ENCODE results near the gene MED13L.

The MED13L gene

DNA sequence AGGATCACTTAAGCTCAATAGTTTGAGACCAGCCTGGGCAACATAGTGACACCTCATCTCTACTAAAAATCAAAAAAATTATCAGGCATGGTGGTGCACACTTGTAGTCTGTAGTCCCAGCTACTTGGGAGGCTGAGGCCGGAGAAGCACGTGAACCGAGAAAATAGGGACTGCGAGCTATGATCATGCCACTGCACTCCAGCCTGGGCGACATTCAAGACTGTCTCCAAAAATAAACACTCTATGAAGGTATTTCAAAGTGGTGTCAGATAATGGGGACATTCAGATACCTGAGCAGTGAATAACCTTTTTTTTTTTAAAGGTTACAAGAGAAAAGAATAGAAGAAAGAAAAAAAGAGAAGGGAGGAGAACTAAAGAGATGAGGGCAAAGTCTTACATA, 98.1 kb downstream of the MED13L start:
- no peak for DNase-seq

DNA sequence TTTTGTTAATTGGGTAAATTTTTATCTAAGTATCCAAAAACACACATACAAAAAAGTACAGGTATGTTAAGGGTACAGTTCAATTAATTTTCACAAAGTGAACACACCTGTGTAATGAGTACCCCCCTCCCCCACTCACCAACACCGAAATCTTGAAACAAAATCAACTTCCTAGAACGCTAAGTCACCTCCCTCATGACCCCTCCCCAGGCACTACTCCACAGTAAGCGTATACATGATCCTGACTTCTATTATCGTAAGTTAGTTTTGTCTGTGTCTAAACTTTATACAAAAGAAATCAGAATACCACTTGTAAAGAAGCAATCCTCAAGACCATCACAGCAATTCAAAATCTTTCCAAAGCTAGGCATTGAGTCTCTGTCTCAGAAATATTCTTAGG, 100.5 kb downstream of the MED13L start:
- DNase-seq, result no peak

DNA sequence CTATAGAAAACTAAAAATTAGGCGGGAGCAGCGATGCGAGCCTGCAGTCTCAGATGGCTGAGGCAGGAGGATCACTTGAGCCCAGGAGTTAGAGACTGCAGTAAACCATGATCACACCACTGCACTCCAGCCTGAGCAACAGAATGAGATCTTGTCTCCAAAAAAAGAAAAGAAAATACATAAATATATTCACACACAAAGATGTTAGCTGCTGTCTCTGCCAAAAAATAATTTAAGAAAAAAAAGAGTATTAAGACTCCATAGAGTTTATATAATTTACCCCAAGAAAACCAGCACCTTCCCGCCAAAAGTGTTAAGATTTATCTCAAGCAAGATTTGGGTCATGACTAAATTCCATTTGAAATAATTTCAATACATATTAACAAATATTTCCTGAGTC, 102.6 kb downstream of the MED13L start:
- DNase-seq, result no peak

DNA sequence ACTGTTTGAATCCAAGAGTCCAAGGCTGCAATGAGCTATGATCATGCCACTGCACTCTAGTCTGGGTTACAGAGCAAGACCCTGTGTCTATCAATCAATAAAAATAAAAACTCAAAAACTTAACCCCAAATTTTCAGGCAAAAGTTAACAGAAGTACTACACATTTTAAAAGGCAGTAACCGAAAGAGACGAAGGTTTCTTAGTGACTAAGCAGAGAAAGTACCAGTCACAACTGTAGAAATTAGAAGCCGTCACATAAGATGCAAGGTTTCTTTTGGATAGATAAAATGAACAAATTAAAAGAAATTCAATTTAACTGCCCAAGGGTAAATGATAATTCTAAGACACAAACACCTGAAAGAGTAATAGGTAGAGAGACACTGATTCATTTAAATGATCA, 103.5 kb downstream of the MED13L start:
- DNase-seq, result no peak

DNA sequence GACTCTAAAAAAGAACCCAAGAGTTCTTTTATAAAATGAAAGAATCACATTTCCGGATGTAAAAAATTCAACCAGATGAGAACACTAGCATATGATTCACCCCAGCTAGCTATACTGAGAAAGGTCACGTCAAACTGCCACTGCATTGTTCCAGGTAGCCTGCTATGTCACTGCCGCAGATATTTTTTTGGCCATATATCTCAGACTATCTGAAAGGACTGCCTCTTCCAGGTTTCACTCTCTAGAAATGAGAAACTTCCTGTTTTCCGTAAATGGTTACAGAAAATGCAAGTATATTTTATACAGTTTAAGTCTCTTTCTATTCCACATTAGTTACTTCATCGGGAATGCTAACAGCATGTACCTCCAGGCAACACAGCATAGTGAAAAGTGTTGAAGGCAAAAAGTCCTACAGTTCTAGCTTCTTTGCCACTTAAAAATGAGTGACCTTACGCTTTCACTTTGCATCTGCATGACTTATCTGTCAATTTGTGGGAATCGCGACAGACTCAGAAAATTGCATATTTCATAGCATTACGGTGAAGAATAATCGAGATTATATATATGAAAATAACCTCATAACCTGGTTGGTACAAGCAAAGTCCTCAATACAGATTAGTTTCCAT, 105.2 kb downstream of the MED13L start:
- DNase-seq, result peak; percentile 64

DNA sequence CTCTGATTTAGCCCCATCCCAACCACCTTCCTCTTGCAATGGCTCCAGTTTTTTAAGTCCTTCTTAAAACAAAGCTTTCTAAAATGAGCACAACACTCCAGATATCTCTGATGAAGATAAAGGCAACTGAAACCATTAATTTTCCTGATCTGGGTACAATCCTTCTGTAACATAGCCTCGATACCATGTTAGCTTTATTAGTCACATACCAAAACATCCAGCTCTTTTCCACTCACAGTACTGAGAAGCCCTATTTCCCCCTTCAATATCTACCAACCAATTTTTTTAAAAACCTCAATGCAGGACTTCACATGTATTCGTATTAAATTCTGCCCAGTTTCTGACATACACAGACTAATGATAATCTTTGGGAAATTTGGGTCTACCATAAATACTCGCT, 105.9 kb downstream of the MED13L start:
- DNase-seq, result no peak

DNA sequence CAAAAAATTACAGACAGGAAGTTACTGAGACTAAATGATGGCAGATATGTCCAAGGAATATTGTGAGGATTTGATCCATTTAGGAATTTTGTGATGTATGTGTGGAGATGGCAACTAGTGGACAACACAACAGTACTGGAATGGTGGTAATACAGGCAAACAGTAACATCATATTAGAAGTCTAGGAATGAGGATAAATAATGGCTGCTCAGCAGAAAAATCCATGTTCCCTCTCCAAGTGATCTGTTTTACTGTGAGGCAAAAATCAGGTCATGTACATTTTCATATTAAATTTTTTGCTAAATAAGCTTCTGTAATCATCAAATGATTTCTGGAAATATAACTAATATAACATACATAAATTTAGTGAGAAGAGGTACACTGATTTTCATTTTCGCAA, 108.4 kb downstream of the MED13L start:
- no peak for DNase-seq

DNA sequence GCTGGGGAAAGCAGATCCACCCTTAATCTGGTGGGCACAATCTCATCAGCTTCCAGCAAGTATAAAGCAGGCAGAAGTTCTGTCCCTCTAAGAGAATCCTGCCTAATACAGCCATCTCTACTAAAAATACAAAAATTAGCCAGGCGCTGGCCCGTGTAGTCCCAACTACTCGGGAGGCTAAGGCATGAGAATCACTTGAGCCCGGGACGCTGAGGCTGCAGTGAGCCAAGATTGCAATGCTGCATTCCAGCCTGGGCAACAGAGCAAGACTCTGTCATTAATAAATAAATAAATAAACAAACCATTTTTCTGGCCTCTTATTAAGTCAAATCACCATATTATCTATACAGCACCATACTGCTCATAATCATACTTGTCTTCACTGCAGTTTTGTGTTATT, 111.2 kb downstream of the MED13L start:
- no peak for DNase-seq

DNA sequence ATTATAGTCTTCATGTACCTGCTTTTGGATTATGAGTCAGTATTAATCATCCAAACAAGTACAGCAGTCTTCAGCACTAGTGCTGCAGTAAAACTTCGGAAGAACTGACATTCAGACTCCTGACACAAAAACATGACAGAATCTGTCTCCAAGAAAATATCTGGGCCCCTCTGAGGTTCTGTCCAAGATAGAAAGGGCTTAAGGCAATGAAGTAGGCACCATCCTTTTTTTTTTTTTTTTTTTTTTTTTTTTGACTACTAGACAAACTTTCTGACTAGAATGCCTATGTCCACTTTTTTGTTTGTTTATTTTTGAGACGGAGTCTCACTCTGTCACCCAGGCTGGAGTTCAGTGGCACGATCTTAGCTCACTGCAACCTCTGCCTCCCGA, 112.5 kb downstream of the MED13L start:
- DNase-seq, result peak; percentile 13

DNA sequence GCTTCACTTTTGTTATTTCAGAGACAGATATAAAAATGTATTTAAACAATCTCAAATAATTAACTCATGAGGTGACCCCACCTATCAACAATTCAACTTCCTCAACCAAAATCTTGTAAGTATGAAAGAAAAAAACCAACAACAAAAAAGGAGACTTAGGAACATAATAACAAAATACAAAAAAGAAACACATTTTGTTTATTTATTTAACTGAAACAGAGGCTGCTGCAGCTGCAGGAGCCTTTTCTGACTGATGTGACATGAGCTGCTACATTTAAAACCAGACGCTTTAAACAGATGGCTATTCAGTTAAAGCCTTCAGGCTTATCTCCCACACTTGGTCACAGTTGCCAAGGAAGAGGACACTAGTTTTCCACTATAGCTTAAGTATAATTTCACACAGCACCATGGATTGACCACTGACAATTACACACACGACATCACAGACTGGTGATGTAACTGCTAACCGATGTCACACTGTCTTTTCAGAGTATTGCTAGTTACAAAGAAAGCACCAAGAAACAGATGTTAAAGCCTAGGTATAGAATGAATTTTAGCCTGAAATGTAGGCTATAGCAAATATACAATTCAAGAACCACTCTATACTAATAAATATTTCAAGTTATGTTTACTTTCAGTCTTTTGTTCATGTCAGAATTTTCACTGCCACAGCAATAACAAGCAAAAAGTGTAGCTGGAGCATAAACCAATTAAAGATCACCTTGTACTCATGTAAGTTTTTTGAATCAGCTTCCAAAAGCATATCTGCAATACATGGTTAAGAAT, 113.0 kb downstream of the MED13L start:
- DNase-seq, result peak; percentile 56

DNA sequence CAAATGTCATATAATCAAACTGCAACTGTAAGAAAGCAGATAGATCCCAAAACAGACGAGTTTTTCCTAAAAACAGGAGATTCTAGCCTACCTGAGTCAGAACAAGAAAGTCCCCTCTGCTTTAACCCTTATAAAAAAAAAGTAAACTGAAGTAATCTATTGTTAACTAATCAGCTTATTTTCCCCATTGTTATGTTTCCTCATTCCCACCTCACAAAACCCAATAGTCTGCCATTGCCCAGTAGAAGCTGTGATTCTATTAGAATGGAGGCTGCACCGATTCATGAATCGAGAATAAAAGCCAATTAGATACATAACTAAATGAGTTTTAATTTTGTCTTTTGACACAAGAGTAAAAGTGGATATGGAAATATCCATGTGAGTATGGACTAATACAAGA, 115.4 kb downstream of the MED13L start:
- no peak for DNase-seq

DNA sequence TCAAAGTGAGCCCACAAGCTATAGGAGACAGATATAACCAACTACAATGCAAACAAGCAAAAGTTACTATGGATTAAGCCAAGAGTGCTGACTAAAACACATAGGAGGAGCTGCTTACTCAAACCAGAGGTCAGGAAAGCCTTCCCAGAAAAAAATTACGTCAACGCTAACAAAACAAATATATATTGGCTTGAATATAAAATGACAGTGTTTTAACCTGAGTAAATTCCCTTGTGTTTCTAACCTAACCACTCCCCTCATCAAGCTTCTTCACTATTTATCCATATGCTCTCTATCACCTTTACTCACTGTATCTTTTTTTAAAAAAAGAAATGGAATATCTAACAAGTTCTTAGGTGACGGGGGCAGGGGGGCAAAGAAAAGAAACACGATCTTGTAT, 115.9 kb downstream of the MED13L start:
- DNase-seq, result no peak

DNA sequence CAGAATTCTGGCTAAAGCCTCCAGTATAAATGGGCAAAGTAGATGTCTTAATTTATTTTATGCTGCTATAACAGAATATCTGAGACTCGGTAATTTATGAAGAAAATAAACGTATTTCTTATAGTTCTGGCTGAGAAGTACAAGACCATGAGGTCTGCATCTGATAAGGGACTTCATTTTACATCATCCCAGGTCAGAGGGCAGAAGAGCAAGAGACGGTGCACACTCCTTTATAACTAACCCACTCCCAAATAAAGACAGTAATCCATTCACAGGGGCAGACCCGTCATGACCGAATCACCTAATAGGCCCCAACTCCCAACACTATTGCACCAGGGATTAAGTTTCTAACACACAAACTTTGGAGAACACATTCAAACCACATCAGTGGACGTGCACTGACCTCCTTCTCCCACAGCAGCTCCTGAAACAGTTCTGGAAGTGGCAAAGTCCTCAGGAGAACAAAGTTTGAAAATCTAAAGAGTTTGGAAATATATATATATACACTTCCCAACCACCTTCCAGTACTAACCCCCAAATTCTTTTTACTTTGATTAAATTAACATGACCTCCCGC, 116.5 kb downstream of the MED13L start:
- no peak for DNase-seq

DNA sequence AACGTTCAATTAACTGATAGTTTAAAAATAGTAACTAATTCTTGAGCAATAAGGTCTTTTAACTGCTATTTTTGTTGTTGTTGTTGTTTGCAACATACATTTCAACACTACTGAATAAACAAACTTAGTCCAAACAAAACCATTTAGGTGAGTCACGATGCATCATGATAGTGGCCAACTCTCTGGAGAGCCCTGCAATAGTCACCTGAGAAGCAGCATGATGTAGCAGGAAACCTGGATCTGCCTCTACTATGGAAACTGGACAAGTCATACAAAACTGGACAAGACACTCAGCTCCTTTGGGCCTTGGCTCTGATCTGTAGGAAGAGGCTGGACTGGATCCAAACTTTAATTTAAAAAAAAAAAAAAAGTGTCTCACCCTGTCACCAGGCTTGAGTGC, 117.3 kb downstream of the MED13L start:
- DNase-seq, result peak; percentile 29

DNA sequence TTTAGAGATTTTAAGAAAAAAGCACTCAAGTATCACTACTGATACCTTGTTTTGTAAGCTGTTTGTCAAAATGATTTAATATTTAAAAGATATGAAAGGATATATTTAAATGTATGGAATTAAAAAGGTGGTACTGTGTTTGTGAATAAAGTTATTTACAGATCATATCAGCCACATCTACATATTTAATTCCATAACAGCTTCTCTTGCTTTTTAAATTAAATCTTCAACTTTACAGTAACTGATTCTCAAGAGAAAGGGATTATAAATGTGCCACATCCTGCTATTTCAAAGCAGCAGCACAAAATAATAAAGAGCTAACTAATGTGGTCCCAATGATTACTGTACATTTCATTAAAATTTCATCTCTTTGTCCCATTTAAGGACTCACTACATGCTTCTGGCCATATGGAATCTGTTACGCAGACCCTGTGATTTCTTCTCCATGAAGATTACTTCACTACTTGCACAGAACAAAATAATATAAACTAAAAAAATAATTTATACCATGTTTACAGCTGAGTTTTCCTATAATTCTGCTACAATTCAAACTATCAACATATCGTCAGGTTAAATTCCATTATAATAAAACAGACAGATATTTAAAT, 117.8 kb downstream of the MED13L start:
- DNase-seq, result no peak

DNA sequence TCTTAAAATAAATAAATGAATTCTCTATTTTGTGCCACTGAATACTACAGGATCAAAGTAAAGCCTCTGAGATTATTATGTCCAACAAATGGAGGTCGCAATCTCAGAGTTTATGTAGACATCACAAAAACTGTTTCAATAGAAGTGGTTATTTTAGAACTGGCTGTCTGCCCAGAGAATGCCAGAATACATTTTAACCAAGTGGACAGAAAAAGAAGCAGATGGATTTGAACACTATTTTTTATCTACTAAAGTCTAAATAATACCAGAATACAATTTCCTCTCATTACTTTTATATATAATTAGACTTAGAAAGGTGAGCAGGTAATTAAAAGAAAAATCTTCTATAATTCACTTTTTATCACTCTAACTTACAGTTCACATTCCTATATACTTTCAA, 118.3 kb downstream of the MED13L start:
- no peak for DNase-seq

DNA sequence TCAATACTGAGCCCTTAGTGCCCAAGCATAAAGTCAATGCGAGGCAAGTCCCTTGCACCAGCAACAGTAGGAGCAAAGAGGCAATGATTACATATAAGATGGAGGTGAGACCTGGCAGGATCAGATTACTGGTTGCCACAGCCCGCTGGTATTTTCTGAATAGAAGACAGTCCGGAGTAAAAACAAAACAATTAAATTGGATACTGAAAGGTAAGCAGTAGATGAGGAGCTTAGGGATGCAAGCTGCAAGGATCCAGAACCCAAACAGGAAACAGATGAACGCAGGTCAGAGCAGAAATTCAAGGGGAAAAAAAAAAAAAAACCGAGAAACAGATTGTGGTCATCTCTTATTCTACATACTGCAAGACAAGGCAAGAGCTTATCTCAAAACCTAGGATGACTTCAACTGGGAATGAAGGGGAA, 119.6 kb downstream of the MED13L start:
- no peak for DNase-seq

DNA sequence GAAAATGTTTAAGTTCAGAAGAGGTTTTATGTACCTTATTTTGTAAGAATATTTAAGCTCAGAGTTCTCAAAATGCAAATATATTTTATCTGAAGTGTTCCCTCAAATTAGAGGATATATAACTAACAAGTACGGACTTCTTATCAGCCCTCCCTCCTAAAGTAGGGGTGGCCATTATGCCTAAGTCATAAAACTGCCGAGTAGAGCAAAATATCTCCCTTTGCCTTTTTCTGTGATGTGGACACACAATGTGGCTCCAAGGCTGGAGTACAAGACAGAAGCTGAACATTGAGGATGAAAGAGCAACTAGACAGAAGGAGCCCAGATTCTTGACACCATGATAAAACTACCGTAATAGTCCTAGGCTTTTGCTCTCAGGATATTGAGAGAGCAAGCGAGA, 120.9 kb downstream of the MED13L start:
- no peak for DNase-seq

DNA sequence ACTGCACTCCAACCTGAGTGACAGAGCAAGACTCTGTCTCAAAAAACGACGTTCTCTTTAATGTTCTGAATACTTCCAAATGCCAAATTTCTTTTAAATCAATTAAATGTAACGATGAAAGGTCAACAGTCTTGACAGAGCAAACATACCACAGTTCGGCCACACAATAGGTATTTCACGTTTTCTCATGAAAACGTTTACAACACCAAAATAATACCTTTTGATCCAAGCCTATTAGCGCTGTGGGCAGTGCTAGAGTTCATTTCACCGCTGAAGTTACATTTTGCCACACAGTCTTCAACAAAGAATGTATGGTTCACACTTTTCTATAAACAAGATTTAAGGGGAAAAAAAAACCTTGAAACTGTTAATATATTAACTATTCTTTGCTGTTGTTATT, 122.1 kb downstream of the MED13L start:
- no peak for DNase-seq

DNA sequence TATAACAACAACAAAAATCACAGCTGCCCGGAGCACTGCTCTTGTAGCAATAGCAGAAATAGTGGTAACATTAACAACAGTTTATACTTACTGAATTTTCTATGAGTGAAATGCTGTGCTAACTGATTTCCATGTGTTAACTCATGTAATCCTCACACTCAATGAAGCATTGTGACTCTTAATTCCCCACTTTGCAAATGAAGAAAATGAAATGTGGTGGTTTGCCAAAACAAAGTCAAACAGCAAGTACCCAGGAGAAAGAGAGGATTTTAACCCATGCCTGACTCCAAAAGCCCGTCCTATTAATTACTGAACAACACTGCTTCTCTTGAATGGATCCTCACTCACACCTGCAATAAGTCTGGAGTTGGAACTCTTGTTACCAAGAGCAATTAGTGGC, 123.5 kb downstream of the MED13L start:
- no peak for DNase-seq

DNA sequence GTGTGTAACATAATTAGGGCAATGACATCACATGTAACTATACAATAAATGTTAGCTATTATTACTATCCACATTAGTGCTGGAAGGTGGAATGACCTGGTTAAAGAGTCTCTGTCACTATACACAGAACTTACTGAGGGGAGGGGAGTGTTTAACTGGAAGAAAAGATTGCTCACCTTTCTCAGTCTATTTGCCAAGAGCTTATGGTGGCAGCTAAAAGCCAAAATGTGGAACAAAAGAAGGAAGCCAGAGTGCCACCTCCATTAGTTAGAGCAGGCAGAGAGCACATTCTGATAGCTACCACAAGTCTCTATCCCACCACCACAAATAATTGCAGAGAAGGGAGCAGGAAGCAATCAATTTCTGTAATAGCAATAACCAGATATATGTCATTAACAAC, 124.4 kb downstream of the MED13L start:
- no peak for DNase-seq

DNA sequence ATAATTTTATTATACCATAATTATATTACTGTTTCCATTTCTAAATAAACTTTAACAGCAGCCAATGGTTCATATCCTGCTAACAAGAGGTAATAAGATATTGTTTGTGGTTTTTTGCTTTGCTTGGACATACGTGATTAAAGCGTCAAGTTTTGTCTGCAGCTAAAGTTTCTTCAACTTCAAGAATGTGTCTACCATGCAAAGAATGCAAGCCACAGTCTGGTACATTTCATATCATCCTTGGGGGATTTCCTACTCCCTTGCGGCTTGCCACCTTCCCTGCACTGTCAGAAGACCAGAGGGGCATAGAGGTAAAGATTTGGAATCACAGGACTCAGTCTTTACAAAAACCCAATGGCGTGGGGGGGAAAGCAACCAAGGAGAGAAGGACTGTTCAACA, 125.2 kb downstream of the MED13L start:
- no peak for DNase-seq

DNA sequence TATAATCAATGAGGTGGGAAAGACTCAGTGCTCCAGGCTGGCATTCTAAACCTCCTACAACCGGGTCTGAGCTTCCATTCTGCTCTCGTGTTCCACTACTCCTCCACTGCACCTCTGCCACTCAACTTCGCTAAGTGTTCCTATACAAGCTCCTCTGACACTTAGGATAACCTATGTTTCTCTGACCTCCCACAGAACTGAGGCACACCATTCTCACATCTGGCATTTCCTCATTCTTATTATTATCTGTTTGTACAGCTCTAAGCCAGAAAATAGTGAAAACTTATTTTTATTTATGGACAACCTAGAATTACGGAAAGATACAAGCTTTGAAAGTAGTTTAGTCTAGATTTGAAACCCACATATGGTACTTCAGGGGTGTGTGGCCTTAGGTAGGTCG, 127.0 kb downstream of the MED13L start:
- DNase-seq, result no peak

DNA sequence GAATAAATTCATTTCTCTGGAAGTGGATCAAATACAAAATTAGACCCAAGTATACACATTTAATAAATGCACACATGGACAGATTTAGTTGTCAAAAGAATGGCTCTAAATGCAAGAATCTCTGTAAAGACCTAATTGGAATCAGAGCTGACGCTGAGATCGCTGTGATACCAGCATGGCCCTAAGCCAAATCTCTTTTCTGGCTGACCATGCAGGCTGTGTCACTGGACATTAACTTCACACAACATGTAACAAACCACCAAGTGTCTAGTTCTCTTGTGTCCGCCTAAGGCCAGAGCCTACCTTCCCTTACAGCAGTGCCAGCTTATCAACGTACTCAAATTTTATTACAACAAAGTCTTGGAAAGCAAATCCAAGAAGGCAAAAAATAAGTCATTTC, 127.5 kb downstream of the MED13L start:
- DNase-seq, result no peak

Data from suppressor macrophage treated with lipopolysaccharide for 4 hours (primary cell).